ENCODE data around the gene ZBTB43. TPM values are rescaled to one million over a fixed set of nuclear protein-coding genes. Genes with fewer than 3 reads are reported as not detected.

The ZBTB43 gene
- total and polyA plus RNA-seq, 12 donors: 7.6 to 58.4 (median 43.5) TPM

DNA sequence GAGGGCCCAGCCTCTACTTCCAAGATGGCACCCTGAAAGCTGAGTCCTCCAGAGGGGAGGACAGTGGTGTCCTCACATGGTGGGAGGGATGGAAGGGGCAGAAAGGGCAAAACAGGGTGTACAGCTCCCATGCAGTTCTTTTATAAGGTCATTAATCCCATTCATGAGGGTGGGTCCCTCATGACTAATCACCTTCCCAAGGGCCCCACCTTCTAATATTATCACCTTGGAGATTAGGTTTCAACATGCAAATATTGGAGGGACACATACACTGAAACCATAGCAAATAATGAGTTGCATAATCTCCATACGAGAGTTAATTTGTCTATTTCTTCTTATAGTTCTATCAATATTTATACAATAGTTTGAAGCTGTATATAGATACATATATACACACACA lies 5.8 kb upstream of the ZBTB43 start:
- peaks cover 0 to 10% (median 0%) of the 10 kb centered on the region in 11 donors for H3K9me3 ChIP-seq
- ATAC-seq: no peak
- no peaks in the 10 kb centered on the region for H3K4me1 ChIP-seq
- no peak overlapping the region for H3K27ac ChIP-seq
- no peak overlapping the region for H3K4me3 ChIP-seq
- peaks cover 0 to 4% (median 0%) of the 10 kb centered on the region in 7 donors for H3K27me3 ChIP-seq
- TF ChIP-seq, protein P1, sequence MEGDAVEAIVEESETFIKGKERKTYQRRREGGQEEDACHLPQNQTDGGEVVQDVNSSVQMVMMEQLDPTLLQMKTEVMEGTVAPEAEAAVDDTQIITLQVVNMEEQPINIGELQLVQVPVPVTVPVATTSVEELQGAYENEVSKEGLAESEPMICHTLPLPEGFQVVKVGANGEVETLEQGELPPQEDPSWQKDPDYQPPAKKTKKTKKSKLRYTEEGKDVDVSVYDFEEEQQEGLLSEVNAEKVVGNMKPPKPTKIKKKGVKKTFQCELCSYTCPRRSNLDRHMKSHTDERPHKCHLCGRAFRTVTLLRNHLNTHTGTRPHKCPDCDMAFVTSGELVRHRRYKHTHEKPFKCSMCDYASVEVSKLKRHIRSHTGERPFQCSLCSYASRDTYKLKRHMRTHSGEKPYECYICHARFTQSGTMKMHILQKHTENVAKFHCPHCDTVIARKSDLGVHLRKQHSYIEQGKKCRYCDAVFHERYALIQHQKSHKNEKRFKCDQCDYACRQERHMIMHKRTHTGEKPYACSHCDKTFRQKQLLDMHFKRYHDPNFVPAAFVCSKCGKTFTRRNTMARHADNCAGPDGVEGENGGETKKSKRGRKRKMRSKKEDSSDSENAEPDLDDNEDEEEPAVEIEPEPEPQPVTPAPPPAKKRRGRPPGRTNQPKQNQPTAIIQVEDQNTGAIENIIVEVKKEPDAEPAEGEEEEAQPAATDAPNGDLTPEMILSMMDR (IDR thresholded peaks at IDR 0.05): no peak
- DNase-seq: no peak
- WGBS, 2 donors: 77 to 100% methylated on average over 1 of the region's 1 CpG
- intact Hi-C loops (cut with DNase I): no loop called here
- no peaks in the 10 kb centered on the region for H3K36me3 ChIP-seq

DNA sequence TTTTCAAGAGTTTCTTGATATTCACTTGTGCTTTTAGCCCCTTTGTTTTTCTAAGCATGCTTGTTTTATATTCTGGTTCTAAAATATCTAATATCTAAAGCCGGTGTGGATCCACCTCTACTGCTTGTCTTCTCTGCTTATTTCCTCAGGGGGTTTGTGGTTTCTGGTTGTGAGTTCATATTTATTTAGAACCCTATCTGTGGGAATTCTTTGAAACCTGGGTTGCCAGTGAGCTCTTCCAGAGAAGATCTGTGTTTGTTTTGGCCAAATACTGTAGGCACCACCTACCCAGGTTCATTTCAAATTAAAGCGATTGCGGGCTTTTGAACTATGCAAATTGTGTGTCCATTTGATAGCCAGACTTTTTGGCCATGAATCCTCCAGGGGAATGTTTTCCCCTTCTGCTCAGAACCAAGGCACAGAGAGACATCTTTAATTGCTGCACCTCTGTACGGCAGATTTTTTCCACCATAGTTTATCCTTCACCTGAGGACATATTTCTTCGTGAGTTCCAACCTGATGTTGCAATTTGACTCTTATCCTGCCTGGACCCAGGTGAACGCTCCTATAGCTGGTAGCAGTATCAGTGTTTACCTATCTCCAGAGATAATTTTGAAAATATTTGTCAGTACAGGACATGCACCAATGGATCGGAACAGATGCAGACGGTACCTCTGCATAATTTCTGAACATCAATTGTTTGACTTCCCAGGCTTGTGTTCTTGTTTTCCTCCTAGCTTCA lies 2.4 kb upstream of the ZBTB43 start:
- Histone ChIP-seq H3K36me3 (peaks cover 0 to 4% (median 0%) of the 10 kb centered on the region in 9 donors), H3K9me3 (no peaks in the 10 kb centered on the region), H3K4me1 (peaks cover 5 to 26% (median 19%) of the 10 kb centered on the region in 9 donors), H3K27me3 (no peaks in the 10 kb centered on the region), H3K27ac (no peak overlapping the region), H3K4me3 (no peak overlapping the region)
- TF ChIP-seq, protein P1 (IDR thresholded peaks at IDR 0.05): no peak
- WGBS, 2 donors: 87 to 89% methylated on average over 8 of the region's 8 CpGs
- no peak for ATAC-seq
- DNase-seq: no peak
- intact Hi-C loops (cut with DNase I): no loop called here

DNA sequence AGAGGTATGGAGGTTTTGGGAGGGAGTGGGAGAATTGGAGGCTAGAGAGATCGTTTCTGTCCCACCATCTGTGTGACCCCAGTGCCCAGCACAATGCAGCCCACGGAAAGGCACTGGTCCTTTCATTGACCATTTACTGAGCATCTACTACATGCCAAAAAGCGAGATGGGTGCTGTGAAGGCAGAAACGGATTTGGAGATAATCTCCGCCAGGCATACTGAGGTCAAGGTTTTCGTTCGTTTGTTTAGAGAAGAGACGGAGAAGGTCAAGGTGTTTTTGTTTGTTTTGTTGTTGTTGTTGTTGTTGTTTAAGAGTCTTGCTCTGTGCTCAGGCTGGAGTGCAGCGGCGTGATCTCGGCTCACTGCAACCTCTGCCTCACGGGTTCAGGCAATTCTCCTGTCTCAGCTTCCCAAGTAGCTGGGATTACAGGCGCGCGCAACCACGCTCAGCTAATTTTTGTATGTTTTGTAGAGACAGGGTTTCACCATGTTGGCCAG lies 593 bp upstream of the ZBTB43 start:
- DNase-seq (no peak), ATAC-seq (no peak)
- intact Hi-C loops (cut with DNase I): no loop called here

DNA sequence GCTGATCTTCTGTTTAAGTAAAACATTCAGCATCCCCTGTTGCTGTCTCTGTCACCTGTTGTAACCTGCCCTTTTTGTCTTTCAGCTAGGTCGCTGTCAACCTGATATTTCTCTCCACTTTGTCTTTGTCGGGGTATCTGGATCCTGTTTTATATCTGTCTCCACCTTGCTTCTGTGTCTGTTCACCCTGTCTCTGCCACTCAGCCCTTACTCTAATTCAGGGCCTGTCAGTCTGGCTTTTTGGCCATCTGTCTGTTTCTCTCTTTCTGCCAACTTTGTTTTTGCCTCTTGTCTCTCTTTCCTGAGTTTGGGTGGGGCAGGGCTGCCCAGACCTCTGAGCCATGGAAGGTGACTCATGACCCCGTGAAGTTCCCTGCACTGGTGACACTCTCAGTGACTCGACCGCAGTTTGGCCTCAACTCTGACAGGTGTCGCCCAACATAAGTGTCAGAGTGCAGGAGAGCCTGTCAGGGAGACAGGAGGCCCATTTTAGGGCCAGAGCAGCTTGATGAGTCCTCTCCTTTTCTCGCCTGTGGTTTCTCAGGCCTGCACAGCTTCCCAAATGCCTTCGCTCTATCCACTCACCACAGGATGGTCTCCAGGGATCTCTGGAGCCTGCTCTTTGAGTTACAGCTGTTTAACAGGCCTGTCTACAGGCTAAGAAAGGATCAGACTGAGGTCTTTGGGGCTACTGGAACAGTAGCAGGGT lies 868 bp downstream of the ZBTB43 start:
- 12 to 15% methylated on average over 8 of the region's 8 CpGs for WGBS, 2 donors
- Histone ChIP-seq H3K36me3 (peaks cover 0 to 27% (median 3%) of the 10 kb centered on the region in 9 donors), H3K27ac (peak overlapping the region; percentile 83 to 98 (median 97)), H3K9me3 (no peaks in the 10 kb centered on the region), H3K4me1 (peaks cover 5 to 57% (median 41%) of the 10 kb centered on the region in 9 donors), H3K4me3 (peak overlapping the region; percentile 80 to 99 (median 94)), H3K27me3 (no peaks in the 10 kb centered on the region)
- peak; percentile 48 to 89 (median 83) for ATAC-seq
- intact Hi-C loops (cut with DNase I): no loop called here
- peak; percentile 56 to 78 for DNase-seq
- TF ChIP-seq, protein P1 (IDR thresholded peaks at IDR 0.05): no peak

More for the DNA sequence above, 593 bp upstream of the ZBTB43 start:
- 72 to 79% methylated on average over 16 of the region's 16 CpGs for WGBS, 2 donors
- H3K27me3 ChIP-seq: no peaks in the 10 kb centered on the region
- TF ChIP-seq, protein P1 (IDR thresholded peaks at IDR 0.05): no peak
- H3K36me3 ChIP-seq: peaks cover 0 to 13% (median 0%) of the 10 kb centered on the region in 9 donors
- no peaks in the 10 kb centered on the region for H3K9me3 ChIP-seq
- peak overlapping the region in 9 of 10 donors; percentile 93 to 98 (median 97) for H3K27ac ChIP-seq
- H3K4me1 ChIP-seq: peaks cover 5 to 43% (median 37%) of the 10 kb centered on the region in 9 donors
- H3K4me3 ChIP-seq: peak overlapping the region in 9 of 10 donors; percentile 80 to 99 (median 94)

Data from heart right ventricle (tissue), 16 donors.